Omental fat pad (tissue), 4 donors: Measurements from ENCODE around the gene AOPEP. TPM values are rescaled to one million over a fixed set of nuclear protein-coding genes. Genes with fewer than 3 reads are reported as not detected.

Experiments
- ATAC-seq: fragments of 150-250 bp; one replicate; pipeline ENCODE4 v1.9.1; 2016; ENCODE audit warnings: mild to moderate bottlenecking, moderate library complexity; ENCODE audit not compliant: low FRiP score
- DNase-seq: peaks from one replicate; pipeline ENCODE4 v3.0.0-alpha.2; 2019; ENCODE audit warnings: low spot score
- CTCF ChIP-seq, 3 donors: fragments of 450-650 bp; IDR thresholded peaks; one replicate each; pipeline ENCODE4 v1.5.1; 2016 to 2017; ENCODE audit warnings: antibody characterized with exemption in 3 of 3, mild to moderate bottlenecking in 3 of 3, moderate library complexity in 2 of 3
- total RNA-seq, 4 donors: library from RNA; depleted of rRNA; stranded (reverse); fragments of >200 nt; gene quantifications; one replicate each; pipeline ENCODE4 v1.1.0, GENCODE V29; 2016

AOPEP gene
- total RNA-seq, 4 donors from 2014 or later, result 45.9 to 102 (median 55.1) TPM

- TF ChIP-seq CTCF (IDR thresholded peaks at IDR 0.05), result no peak
- ATAC-seq (no peak), DNase-seq (no peak)
Measured at GRCh38 chr9:94980947-94981722, 254.6 kb downstream of the AOPEP start.

GRCh38 chr9:94981723-94982090, 255.2 kb downstream of the AOPEP start:
- no peak for ATAC-seq
- DNase-seq, result no peak
- no peak for TF ChIP-seq CTCF (IDR thresholded peaks at IDR 0.05)

GRCh38 chr9:94982211-94982610, 255.7 kb downstream of the AOPEP start:
- TF ChIP-seq CTCF (IDR thresholded peaks at IDR 0.05), result no peak

GRCh38 chr9:94983552-94983951, 257.1 kb downstream of the AOPEP start:
- TF ChIP-seq CTCF (IDR thresholded peaks at IDR 0.05), result no peak
- ATAC-seq (no peak), DNase-seq (no peak)

More at GRCh38 chr9:94982211-94982610, 255.7 kb downstream of the AOPEP start:
- ATAC-seq, result no peak
- no peak for DNase-seq

GRCh38 chr9:94984891-94985476, 258.5 kb downstream of the AOPEP start:
- DNase-seq (no peak), ATAC-seq (no peak)
- no peak for TF ChIP-seq CTCF (IDR thresholded peaks at IDR 0.05)

- ATAC-seq, result no peak
- no peak for DNase-seq
- TF ChIP-seq CTCF (IDR thresholded peaks at IDR 0.05), result no peak
Measured at GRCh38 chr9:94985649-94986048, 259.1 kb downstream of the AOPEP start.

GRCh38 chr9:94987731-94988130, 261.2 kb downstream of the AOPEP start:
- no peak for TF ChIP-seq CTCF (IDR thresholded peaks at IDR 0.05)
- ATAC-seq (no peak), DNase-seq (no peak)
